MV-4-11 (cell line): Measurements from ENCODE around the gene KRT71.

Source experiments
- DNase-seq: peaks from one replicate; lab custom pipeline; 2025; lab: John Stamatoyannopoulos, UW

Gene KRT71

GRCh38 chr12:52495389-52495788 is 57.6 kb downstream of the KRT71 start:
- DNase-seq = peak; percentile 37

DNA sequence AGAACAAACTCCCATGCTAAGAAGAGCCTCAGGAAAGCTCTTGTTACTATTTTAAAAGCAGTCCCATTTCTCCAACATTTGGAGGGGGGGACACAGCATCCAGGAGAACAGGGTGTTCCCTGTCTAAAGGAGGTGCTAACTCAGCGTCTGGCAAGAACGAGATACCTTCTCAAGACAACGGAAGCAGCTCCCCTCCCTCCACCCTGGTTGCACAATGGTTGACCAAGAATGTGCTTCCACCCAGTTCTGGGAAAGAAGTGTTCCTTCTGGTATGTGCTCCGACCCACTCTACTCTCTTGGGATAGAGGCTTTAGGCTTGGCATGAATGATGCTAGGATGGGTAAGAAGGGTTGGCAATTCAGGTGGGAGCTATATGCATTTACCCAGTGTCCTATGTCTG is 58.4 kb downstream of the KRT71 start:
- no peak for DNase-seq

DNA sequence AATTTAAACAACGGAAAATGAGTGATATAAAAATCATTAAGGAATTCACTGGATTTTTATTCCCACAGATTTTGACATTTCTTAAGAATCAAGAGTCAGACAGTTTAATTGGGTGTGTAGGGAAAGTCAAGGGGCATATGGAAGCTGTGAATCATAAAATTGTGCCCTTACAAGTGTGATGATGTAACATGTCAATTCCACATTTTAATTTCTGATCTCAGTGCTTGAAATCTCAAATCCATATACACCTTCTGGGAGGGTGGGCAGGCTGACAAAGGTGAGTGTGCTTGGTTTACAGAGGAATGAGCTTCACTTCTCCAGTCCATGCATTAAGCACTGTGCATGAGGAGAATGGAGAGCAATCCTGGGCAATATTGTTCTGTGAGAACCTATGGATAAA is 58.8 kb downstream of the KRT71 start:
- DNase-seq = no peak
